ENCODE results near the gene SZRD1.

DNA sequence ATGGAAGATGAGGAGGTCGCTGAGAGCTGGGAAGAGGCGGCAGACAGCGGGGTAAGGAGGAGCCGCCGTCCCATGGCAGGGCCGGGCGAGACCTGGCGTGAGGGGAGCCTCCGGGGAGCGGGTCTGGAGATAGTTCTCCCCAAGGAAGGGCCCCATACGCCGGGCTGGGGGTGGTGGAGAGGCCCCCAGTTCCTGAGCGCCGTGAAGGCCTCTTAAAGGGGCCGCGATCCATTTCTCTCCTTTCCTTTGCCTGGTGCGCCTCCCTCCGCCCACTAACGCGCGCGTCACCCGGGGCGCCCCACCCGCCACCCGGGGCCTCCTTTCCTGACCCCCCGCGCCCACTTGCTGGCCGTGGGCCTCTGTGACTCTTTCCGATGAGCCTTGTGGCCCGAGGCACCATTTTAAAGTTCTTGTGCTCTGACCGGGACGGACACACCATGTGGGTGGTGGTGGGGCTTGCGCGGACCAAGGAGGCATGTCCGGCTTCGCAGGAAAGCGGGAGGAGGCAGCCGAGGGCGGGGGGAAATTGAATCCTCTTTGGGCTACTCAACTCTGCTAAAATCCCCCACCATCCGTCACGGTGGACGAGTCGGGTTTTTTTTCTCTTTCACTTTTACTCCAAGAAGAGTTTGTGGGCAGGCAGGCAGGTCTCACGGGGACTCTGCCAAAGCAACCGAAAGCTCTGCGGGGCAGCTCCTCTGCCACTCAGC is 371 bp downstream of the SZRD1 start:
- TF ChIP-seq EZH2 (IDR thresholded peaks at IDR 0.05; ENCODE audit: borderline replicate concordance, insufficient read depth, low read depth, low read length, poor library complexity, severe bottlenecking): no peak
- TF ChIP-seq, protein P1, sequence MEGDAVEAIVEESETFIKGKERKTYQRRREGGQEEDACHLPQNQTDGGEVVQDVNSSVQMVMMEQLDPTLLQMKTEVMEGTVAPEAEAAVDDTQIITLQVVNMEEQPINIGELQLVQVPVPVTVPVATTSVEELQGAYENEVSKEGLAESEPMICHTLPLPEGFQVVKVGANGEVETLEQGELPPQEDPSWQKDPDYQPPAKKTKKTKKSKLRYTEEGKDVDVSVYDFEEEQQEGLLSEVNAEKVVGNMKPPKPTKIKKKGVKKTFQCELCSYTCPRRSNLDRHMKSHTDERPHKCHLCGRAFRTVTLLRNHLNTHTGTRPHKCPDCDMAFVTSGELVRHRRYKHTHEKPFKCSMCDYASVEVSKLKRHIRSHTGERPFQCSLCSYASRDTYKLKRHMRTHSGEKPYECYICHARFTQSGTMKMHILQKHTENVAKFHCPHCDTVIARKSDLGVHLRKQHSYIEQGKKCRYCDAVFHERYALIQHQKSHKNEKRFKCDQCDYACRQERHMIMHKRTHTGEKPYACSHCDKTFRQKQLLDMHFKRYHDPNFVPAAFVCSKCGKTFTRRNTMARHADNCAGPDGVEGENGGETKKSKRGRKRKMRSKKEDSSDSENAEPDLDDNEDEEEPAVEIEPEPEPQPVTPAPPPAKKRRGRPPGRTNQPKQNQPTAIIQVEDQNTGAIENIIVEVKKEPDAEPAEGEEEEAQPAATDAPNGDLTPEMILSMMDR (IDR thresholded peaks at IDR 0.05): no peak

Measured in B cell (primary cell).